ENCODE results near the gene YKT6.

The YKT6 gene

DNA sequence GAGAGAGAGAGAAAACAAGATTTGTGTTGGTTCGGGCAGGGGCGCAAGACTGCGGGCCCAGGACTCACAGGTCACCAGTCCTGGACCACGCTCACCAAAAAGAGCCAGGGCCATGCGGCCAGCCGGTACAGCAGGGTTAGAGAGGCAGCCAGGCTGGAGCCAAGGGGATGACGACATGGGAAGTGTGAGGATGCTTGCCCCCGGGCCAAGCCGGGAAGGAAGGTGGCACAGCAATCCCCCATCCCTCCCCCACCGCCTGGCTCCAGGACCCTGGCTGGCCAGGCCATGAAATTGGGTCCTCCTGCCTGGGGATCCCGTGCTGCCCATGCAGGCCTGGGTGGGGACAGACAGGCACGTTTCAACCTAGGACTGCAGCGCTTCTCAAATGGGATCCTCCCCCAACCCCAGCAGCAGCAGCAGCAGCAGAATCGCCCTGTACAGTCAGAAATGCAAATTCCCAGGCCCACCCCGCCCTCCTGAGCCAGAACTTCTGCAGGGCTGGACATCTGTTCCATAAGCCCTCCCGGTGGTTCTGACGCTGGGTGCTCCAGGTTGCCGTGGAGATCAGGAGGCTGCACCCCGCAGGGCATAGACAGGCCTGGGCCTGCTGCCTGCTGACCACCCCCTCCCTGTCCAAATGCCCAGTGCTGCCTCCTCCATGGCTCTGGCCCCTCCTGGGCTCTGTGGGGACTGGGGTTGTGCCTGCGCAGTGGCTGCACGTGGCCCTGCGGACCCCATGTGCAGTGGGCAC lies 35.0 kb downstream of the YKT6 start:
- no peak for DNase-seq

DNA sequence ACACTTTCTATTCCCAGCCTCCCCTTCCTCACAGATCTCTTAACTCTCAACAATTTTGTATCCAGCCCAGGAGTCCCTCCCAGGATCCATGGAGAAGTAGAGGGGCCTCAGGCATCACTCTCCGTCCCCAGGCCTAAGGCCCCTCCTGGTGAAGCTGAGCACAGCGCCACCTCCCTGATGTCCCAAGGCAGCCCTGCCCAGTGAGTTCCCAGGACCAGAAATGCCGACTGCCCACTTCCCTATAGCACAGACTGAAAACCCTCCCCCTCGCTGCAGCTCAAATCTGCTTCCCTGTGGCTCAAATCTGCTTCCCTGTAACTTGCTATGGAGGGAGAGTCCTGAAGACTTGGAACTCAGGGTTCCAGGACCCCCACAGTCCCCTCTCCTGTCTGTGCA lies 35.6 kb downstream of the YKT6 start:
- no peak for DNase-seq

DNA sequence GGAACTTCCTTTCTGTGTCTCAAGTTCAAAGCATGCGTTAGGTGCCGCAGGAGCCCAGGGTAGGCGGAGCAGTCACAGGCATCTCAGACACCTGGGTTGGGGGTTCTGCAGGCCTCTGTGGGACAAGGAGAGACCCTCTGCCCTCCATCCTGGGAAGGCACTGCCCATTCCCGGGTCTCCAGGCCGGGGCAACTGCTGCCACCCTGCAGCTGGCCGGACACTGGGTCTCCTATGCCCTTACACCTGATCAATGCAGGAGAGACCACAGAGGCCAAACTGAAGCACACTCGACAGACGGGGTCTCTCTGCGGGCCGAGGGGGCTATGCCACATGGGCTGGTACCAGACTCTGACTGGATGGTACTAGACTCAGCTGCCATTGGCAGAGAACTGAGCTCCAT lies 36.9 kb downstream of the YKT6 start:
- no peak for DNase-seq

DNA sequence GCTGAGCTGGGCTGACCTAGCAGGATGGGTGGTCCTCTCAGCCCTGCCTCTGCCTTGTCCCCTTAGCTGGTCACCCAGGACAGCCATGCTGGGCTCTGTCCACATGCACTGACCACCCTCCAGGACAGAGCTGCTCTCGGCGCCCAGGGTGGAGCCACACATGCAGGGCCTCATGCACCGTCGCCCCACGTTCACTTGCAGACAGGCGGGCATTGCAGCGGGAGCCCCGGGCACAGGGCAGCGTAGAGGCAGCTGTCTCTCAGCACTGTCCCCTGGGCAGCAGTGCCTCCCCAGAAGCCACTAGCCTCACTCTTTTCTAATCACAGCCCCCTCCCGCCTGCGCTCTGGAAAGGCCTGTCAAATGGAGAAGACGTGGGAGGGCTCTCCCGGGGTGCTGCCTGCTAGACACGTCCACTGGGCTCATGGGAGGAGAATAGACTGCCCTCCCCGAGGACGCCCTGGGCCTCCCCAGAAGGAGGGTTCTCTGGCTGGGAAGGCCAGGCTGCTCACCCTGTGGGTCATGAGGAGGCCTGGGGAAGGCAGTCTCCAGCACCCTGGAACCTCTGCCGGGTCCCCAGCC lies 37.4 kb downstream of the YKT6 start:
- no peak for DNase-seq

DNA sequence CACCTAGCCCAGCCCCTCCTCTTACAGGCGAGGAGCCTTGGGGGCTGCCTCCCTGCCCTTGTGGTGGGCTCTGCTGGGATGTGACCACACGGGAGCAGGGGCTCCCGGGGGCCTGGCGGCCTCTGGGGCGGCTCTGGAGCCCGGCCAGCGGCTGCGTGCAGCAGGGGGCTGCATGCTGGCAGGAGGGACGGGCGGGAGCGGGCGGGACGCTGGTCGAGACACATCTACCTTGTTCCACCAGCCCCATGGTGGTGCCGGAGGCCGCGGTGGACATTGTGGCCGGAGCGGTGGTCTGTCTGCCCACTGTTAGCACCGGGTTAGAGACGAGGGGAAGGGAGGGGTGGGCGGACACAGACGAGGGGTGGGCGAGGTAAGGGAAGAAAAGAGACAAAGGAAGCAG lies 38.6 kb downstream of the YKT6 start:
- no peak for DNase-seq

DNA sequence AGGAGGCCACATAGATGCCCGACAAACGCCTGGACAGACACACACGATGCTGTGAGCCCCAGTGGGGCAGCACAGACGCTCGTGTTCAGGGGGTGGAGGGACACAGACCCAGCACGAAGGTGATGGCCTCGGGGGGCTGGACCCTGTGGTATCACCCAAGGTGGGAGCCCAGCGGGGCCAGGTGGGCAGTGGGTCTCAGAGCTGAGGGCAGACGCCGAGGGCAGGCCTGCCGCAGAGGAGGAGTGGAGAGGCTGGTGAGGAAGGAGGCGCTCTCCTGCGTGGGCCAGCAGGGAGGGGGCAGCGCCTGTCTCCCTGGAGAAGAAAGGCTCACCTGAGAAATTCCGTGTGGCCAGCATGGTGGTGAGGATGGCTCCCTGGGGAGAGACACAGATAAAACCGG lies 39.6 kb downstream of the YKT6 start:
- no peak for DNase-seq

- DNase-seq = peak; percentile 40
Observed at GRCh38 chr7:44240983-44241510, 40.3 kb downstream of the YKT6 start.

DNA sequence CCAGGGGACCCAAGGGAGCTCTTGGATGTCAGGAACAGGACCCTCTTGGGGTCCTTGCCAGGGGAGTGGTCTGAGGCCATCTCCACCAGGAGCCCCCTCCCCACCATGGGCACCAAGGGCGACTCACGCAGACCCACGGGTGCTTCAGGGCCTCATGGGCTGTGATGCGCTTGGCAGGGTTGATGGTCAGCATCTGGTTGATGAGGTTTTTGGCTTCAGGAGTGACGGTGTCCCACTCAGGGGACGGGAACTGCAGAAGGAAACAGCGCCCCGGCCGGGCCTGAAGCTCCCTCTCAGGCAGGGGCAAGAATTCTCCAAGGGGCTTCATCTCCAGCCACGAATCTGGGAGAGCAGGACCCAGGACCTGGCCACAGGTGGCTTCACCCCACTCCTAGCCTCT lies 41.3 kb downstream of the YKT6 start:
- no peak for DNase-seq

GRCh38 chr7:44244282-44244681 lies 43.5 kb downstream of the YKT6 start:
- peak; percentile 32 for DNase-seq

GRCh38 chr7:44246396-44247113 lies 45.8 kb downstream of the YKT6 start:
- no peak for DNase-seq

GRCh38 chr7:44247868-44248651 lies 47.3 kb downstream of the YKT6 start:
- DNase-seq = no peak

DNA sequence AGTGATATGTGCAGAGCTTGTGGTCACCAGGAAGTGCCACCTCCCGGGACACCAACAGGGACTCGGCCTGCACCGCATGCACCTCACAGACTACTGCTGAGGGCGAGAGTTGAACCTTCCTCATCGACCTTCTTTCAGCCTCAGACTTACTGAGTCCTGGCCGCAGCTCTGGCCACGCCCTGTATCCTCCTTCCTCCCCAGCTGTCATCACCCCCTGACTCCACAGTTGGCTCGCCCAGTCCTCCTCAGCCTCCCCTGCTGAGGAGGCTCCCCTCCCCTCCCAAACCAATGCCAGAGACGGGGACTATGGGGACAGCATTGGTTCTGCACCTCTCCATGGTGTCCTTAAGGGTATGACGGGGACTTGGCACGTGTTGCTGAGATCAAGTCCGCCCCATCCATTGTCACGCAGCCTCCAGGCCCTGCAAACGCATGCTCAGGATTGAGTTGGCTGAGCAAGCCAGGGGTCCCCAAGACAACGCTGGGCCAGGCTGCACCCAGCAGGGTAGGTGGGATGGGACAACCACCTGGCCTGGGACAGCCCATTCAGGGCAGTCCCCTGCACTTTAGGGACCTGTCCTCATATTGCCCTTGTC lies 49.0 kb downstream of the YKT6 start:
- DNase-seq = no peak

DNA sequence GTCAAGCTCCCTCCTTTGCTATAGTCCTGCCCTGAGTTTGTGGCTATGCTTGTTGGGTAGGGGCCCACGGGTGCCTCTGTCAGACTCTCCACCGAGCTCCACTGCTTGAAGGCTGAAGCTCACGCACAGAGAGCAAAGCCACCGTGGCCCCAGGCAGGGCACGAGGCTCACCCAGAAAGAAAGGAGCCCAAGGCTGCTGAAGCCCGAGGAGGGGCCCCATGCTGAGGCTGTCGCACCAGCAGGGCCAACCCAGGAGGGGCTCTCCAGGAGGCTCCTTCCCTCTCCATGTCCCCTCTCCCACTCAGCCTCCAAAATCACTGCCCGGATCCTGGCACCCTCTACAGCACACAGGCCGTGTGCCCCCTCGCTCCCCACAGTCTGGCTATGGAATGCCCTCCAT lies 50.5 kb downstream of the YKT6 start:
- no peak for DNase-seq

GRCh38 chr7:44251881-44252280 lies 51.1 kb downstream of the YKT6 start:
- no peak for DNase-seq

- DNase-seq = no peak
Observed at GRCh38 chr7:44256459-44256858, 55.7 kb downstream of the YKT6 start.

DNA sequence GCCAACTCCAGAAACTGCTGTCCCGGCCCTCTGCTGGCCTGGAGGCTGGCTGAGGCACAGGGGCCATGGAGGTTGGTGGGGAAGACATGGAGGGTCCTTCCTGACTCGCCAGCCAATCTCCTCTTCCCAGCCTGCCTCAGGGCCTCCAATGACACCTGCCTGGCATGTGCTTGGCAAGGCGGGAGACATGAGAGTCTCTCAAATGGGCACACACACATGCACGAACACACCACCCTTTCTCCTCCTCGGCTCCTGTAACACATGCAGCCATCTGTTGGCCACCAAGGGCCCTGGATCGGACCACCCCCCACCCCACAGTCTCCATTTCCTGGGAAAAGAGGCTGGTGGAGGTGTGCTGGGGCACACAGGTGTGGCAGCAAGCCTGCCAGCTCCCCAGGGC lies 56.4 kb downstream of the YKT6 start:
- DNase-seq = no peak

GRCh38 chr7:44257618-44258422 lies 57.0 kb downstream of the YKT6 start:
- DNase-seq = no peak

DNA sequence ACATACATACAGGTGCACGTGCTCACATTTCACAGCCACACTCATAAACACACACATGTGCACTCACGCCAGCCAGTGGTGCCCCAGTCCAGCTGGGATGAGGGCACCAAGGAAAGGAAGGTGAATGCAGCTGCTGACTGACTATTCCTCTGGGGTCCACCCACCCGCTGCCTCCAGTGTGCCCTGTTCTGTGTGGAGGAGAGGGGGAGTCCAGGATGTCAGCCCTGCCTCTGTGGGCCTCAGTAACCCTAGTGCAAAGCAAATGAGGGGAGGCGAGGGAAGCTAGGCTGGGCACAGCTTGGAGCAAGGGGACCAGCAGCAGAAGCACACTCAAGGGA lies 57.6 kb downstream of the YKT6 start:
- no peak for DNase-seq

DNA sequence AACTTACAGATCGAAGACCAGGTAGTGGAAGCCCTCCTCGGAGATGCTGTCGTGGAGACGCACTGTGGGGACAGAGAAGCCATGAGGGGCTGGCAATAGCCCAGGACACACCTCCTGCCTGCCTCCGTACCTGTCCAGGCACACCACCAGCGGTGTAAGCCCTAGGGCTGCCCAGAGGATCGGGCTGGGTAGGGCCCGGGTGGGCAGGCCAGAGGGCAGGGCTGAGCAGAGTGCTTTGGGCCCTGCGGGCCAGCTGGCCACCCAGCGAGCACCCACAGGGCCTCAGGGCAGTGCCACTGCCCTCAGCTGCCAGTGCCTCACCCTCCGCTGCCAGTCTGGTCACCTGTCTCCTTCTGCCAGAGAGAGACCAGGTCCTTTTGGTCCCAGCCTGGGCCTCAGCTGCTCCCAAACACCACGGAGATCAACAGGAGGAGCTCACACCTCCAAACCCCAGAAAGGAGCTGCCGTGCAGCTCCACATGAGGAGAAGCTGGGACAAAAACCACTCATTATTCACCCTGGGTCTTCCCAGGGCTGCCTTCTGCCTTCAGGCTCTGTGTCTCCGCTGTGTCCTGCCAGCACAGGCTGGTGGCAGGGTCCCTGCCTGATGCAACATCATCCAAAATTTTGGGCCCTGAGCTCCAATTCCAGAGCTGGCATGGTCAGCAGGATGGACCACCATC lies 58.2 kb downstream of the YKT6 start:
- no peak for DNase-seq

DNA sequence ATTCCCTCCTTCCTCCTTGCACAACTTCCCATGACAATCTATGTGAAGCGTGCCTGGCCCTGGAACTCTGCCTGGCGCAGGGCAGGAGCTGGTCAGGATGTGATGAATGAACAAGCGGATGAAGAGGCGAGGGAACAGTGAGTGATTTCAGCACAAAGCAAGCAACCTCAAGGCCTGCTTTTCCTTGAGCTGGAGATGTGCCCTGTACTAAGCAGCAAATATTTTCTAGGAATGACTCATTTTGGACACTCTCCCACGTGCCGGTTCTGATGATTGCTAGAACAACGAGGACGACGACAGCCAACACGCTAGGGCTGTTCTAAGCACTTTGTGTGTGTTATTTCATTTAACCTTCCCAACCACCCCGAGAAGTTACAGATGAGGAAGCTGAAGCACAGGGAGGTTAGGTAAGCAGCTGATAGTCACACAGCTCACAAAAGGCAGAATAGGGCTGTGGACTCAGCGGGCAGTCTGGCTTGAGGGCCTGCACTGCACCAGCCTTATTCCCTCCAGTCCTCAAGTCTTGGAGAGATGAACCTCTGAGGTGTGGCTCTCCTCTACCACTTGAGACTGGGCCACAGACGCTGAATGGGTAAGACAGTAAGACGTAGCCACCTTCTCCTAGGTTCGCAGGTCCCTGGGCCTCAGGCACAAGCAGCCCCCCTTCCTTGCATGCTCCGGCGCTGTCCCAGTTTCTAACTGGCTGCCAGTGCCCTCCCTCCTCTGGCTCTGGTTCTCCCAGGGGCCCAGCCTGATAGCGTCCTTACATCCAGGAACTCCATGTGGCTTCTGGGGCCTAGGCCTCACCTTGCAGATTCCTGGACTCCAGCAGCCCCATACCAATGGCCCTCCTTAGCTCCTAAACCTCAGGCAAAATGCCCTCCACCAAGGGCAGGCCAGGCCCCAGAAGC lies 59.0 kb downstream of the YKT6 start:
- no peak for DNase-seq

Measured in NCI-H1092 (cell line).